Lower leg skin (tissue), 3 donors: ENCODE data around the gene MRPL12.

ENCODE experiments used
- CTCF ChIP-seq, 3 donors: fragments of 450-650 bp; IDR thresholded peaks; one replicate each; pipeline ENCODE4 v1.5.1; 2016; ENCODE audit warnings: antibody characterized with exemption in 3 of 3, mild to moderate bottlenecking in 3 of 3, moderate library complexity in 2 of 3
- POLR2A ChIP-seq, 2 donors: fragments of 450-650 bp; IDR thresholded peaks; one replicate each; pipeline ENCODE4 v1.6.1; 2016 to 2017; ENCODE audit warnings: antibody characterized with exemption in 2 of 2, mild to moderate bottlenecking in 1 of 2, moderate library complexity in 1 of 2

- TF ChIP-seq CTCF (IDR thresholded peaks at IDR 0.05) (no peak), POLR2A (IDR thresholded peaks at IDR 0.05) (peak in 1 of 2 donors; percentile 23)
Measured at GRCh38 chr17:81666342-81667191, 36.6 kb upstream of the MRPL12 start, which contains the start of the genes CCDC137 and OXLD1.
